ENCODE measurements around the gene YBEY.

Gene YBEY

GRCh38 chr21:46255166-46255565 lies 31.0 kb upstream of the YBEY start:
- Histone ChIP-seq H2BK12ac (ENCODE audit: low read length in 2 of 2) (no peak overlapping the region), H4K8ac (ENCODE audit: low read length) (no peak overlapping the region), H3K4ac (ENCODE audit: low read depth in 1 of 2, low read length in 2 of 2) (no peak overlapping the region), H3K27me3 (ENCODE audit: control insufficient read depth in 1 of 2, insufficient read depth in 1 of 2, low read length in 2 of 2) (no peaks in the 10 kb centered on the region), H3K18ac (ENCODE audit: low read depth in 1 of 2, low read length in 2 of 2) (no peak overlapping the region), H3K9me3 (ENCODE audit: control insufficient read depth, low read length) (no peaks in the 10 kb centered on the region), H3K27ac (ENCODE audit: low read length, poor library complexity, severe bottlenecking) (no peak overlapping the region), H2BK120ac (ENCODE audit: low read depth, low read length) (no peak overlapping the region), H2AK5ac (ENCODE audit: low read length, severe bottlenecking) (no peak overlapping the region), H3K9ac (ENCODE audit: low read length) (no peak overlapping the region), H4K91ac (ENCODE audit: low read length) (no peak overlapping the region), H3K36me3 (ENCODE audit: control insufficient read depth in 1 of 2, insufficient read depth in 2 of 2, low read depth in 1 of 2, low read length in 2 of 2) (peaks cover 70 to 91% of the 10 kb centered on the region in 2 experiments), H3K23ac (ENCODE audit: low read length in 2 of 2) (no peak overlapping the region), H2BK15ac (ENCODE audit: low read depth, poor library complexity, severe bottlenecking) (no peak overlapping the region), H3K4me3 (ENCODE audit: insufficient read depth in 1 of 2, low read depth in 1 of 2, low read length in 2 of 2) (no peak overlapping the region), H2AFZ (ENCODE audit: low read depth, low read length) (no peak overlapping the region), H3K14ac (ENCODE audit: low read length in 2 of 2) (no peak overlapping the region), H2BK5ac (ENCODE audit: low read depth, low read length, poor library complexity, severe bottlenecking) (no peak overlapping the region), H3K4me2 (ENCODE audit: low read length, poor library complexity, severe bottlenecking) (no peak overlapping the region), H3K79me1 (replicated peaks; ENCODE audit: low read length, poor library complexity, severe bottlenecking) (peaks cover 25% of the 10 kb centered on the region), H3K4me1 (ENCODE audit: control insufficient read depth, insufficient read depth, low read depth, low read length) (no peaks in the 10 kb centered on the region)
- no peak for DNase-seq
- WGBS, result 97% methylated on average over 11 of the region's 11 CpGs

DNA sequence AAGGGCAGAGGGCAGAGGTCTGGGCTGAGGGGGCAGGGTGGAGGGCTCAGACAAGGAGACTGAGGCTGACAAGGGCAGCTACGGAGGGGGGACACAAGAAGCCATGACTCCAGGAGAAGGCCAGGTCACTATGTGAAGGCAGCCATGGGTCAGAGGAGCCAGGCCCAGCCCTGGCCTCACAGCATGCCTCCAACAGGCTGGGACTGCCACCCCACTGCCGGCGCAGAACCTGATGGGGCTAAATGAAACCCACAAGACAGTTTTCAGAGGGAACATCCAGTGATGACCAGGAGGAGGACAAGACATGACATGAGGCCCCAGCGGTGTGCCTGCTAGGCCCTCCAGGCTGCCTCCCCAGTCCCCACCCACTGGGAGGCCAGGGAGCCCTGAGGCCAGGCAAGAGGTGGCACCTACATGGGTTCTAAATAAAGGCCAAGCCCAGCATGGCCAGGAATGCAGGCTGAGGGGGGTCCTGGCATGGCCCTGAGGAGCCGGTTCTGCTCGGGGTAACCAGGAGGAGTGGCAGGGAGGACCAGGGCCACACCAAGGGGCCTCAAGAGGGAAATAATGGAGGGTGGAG lies 30.3 kb upstream of the YBEY start:
- Histone ChIP-seq H3K9me3 (ENCODE audit: control insufficient read depth, low read length) (no peaks in the 10 kb centered on the region), H3K4me3 (ENCODE audit: insufficient read depth in 1 of 2, low read depth in 1 of 2, low read length in 2 of 2) (no peak overlapping the region), H3K14ac (ENCODE audit: low read length in 2 of 2) (no peak overlapping the region), H3K36me3 (ENCODE audit: control insufficient read depth in 1 of 2, insufficient read depth in 2 of 2, low read depth in 1 of 2, low read length in 2 of 2) (peaks cover 72 to 91% of the 10 kb centered on the region in 2 experiments), H4K8ac (ENCODE audit: low read length) (no peak overlapping the region), H3K4ac (ENCODE audit: low read depth in 1 of 2, low read length in 2 of 2) (no peak overlapping the region), H4K91ac (ENCODE audit: low read length) (no peak overlapping the region), H3K4me2 (ENCODE audit: low read length, poor library complexity, severe bottlenecking) (no peak overlapping the region), H2BK15ac (ENCODE audit: low read depth, poor library complexity, severe bottlenecking) (no peak overlapping the region), H3K27me3 (ENCODE audit: control insufficient read depth in 1 of 2, insufficient read depth in 1 of 2, low read length in 2 of 2) (no peaks in the 10 kb centered on the region), H3K18ac (ENCODE audit: low read depth in 1 of 2, low read length in 2 of 2) (no peak overlapping the region), H2AFZ (ENCODE audit: low read depth, low read length) (no peak overlapping the region), H3K23ac (ENCODE audit: low read length in 2 of 2) (no peak overlapping the region), H2BK5ac (ENCODE audit: low read depth, low read length, poor library complexity, severe bottlenecking) (no peak overlapping the region), H3K79me1 (replicated peaks; ENCODE audit: low read length, poor library complexity, severe bottlenecking) (peaks cover 25% of the 10 kb centered on the region), H3K27ac (ENCODE audit: low read length, poor library complexity, severe bottlenecking) (no peak overlapping the region), H2BK12ac (ENCODE audit: low read length in 2 of 2) (no peak overlapping the region), H2BK120ac (ENCODE audit: low read depth, low read length) (no peak overlapping the region), H2AK5ac (ENCODE audit: low read length, severe bottlenecking) (no peak overlapping the region), H3K4me1 (ENCODE audit: control insufficient read depth, insufficient read depth, low read depth, low read length) (no peaks in the 10 kb centered on the region), H3K9ac (ENCODE audit: low read length) (no peak overlapping the region)
- 95% methylated on average over 6 of the region's 6 CpGs for WGBS
- no peak for DNase-seq

GRCh38 chr21:46256501-46256994 lies 29.6 kb upstream of the YBEY start:
- no peaks in the 10 kb centered on the region for H3K27me3 ChIP-seq (ENCODE audit: control insufficient read depth in 1 of 2, insufficient read depth in 1 of 2, low read length in 2 of 2)
- H2BK12ac ChIP-seq (ENCODE audit: low read length in 2 of 2), result no peak overlapping the region
- no peak overlapping the region for H2AFZ ChIP-seq (ENCODE audit: low read depth, low read length)
- DNase-seq, result no peak
- H3K4me3 ChIP-seq (ENCODE audit: insufficient read depth in 1 of 2, low read depth in 1 of 2, low read length in 2 of 2), result no peak overlapping the region
- 97% methylated on average over 18 of the region's 18 CpGs for WGBS
- no peak overlapping the region for H4K91ac ChIP-seq (ENCODE audit: low read length)
- peaks cover 79 to 91% of the 10 kb centered on the region in 2 experiments for H3K36me3 ChIP-seq (ENCODE audit: control insufficient read depth in 1 of 2, insufficient read depth in 2 of 2, low read depth in 1 of 2, low read length in 2 of 2)
- H3K9ac ChIP-seq (ENCODE audit: low read length), result no peak overlapping the region
- H3K18ac ChIP-seq (ENCODE audit: low read depth in 1 of 2, low read length in 2 of 2), result no peak overlapping the region
- H3K14ac ChIP-seq (ENCODE audit: low read length in 2 of 2), result no peak overlapping the region
- H3K4ac ChIP-seq (ENCODE audit: low read depth in 1 of 2, low read length in 2 of 2), result no peak overlapping the region
- no peak overlapping the region for H3K23ac ChIP-seq (ENCODE audit: low read length in 2 of 2)
- no peaks in the 10 kb centered on the region for H3K9me3 ChIP-seq (ENCODE audit: control insufficient read depth, low read length)
- H2BK120ac ChIP-seq (ENCODE audit: low read depth, low read length), result no peak overlapping the region
- H4K8ac ChIP-seq (ENCODE audit: low read length), result no peak overlapping the region
- H3K4me1 ChIP-seq (ENCODE audit: control insufficient read depth, insufficient read depth, low read depth, low read length), result no peaks in the 10 kb centered on the region
- peaks cover 28% of the 10 kb centered on the region for H3K79me1 ChIP-seq (replicated peaks; ENCODE audit: low read length, poor library complexity, severe bottlenecking)
- H2BK5ac ChIP-seq (ENCODE audit: low read depth, low read length, poor library complexity, severe bottlenecking), result no peak overlapping the region
- H3K27ac ChIP-seq (ENCODE audit: low read length, poor library complexity, severe bottlenecking), result no peak overlapping the region
- H2BK15ac ChIP-seq (ENCODE audit: low read depth, poor library complexity, severe bottlenecking), result no peak overlapping the region
- no peak overlapping the region for H3K4me2 ChIP-seq (ENCODE audit: low read length, poor library complexity, severe bottlenecking)
- no peak overlapping the region for H2AK5ac ChIP-seq (ENCODE audit: low read length, severe bottlenecking)

GRCh38 chr21:46264046-46264689 lies 22.0 kb upstream of the YBEY start:
- Histone ChIP-seq H2BK15ac (ENCODE audit: low read depth, poor library complexity, severe bottlenecking) (no peak overlapping the region), H3K14ac (ENCODE audit: low read length in 2 of 2) (no peak overlapping the region), H4K8ac (ENCODE audit: low read length) (no peak overlapping the region), H2AK5ac (ENCODE audit: low read length, severe bottlenecking) (no peak overlapping the region), H3K18ac (ENCODE audit: low read depth in 1 of 2, low read length in 2 of 2) (no peak overlapping the region), H3K27ac (ENCODE audit: low read length, poor library complexity, severe bottlenecking) (no peak overlapping the region), H3K9ac (ENCODE audit: low read length) (no peak overlapping the region), H3K79me1 (replicated peaks; ENCODE audit: low read length, poor library complexity, severe bottlenecking) (peaks cover 25% of the 10 kb centered on the region), H3K27me3 (ENCODE audit: control insufficient read depth in 1 of 2, insufficient read depth in 1 of 2, low read length in 2 of 2) (no peaks in the 10 kb centered on the region), H3K9me3 (ENCODE audit: control insufficient read depth, low read length) (no peaks in the 10 kb centered on the region), H2BK120ac (ENCODE audit: low read depth, low read length) (no peak overlapping the region), H3K4me2 (ENCODE audit: low read length, poor library complexity, severe bottlenecking) (no peak overlapping the region), H4K91ac (ENCODE audit: low read length) (no peak overlapping the region), H3K23ac (ENCODE audit: low read length in 2 of 2) (no peak overlapping the region), H3K36me3 (ENCODE audit: control insufficient read depth in 1 of 2, insufficient read depth in 2 of 2, low read depth in 1 of 2, low read length in 2 of 2) (peaks cover 73 to 83% of the 10 kb centered on the region in 2 experiments), H2BK12ac (ENCODE audit: low read length in 2 of 2) (no peak overlapping the region), H2AFZ (ENCODE audit: low read depth, low read length) (no peak overlapping the region), H3K4me3 (ENCODE audit: insufficient read depth in 1 of 2, low read depth in 1 of 2, low read length in 2 of 2) (no peak overlapping the region), H3K4me1 (ENCODE audit: control insufficient read depth, insufficient read depth, low read depth, low read length) (peaks cover 6% of the 10 kb centered on the region), H3K4ac (ENCODE audit: low read depth in 1 of 2, low read length in 2 of 2) (no peak overlapping the region), H2BK5ac (ENCODE audit: low read depth, low read length, poor library complexity, severe bottlenecking) (no peak overlapping the region)
- WGBS, result 97% methylated on average over 22 of the region's 22 CpGs
- no peak for DNase-seq
